Trophoblast cell (in vitro differentiated cells and primary cell): ENCODE data around the gene LAMA5.

Experiments
- DNase-seq, 2 donors: peaks; one replicate each; pipeline ENCODE4 v3.0.0-alpha.2; 2016
- H2AFZ ChIP-seq: 2 replicates; pipeline ENCODE4 v1.6.1; 2013; ENCODE audit warnings: low read length, moderate library complexity, mild to moderate bottlenecking; ENCODE audit not compliant: insufficient read depth, poor library complexity
- H2AK5ac ChIP-seq: 2 replicates; pipeline ENCODE4 v1.6.1; 2013; ENCODE audit warnings: mild to moderate bottlenecking, low read length
- H2BK120ac ChIP-seq: 2 replicates; pipeline ENCODE4 v1.6.1; 2013; ENCODE audit warnings: low read length, mild to moderate bottlenecking, moderate library complexity; ENCODE audit not compliant: insufficient read depth, poor library complexity
- H2BK12ac ChIP-seq: 2 replicates; pipeline ENCODE4 v1.6.1; 2013; ENCODE audit warnings: mild to moderate bottlenecking, low read length, moderate library complexity
- H2BK5ac ChIP-seq: 2 replicates; pipeline ENCODE4 v1.6.1; 2013; ENCODE audit warnings: low read length, low read depth, moderate library complexity, mild to moderate bottlenecking; ENCODE audit not compliant: poor library complexity
- H3K14ac ChIP-seq: 2 replicates; pipeline ENCODE4 v1.6.1; 2013; ENCODE audit warnings: mild to moderate bottlenecking, low read length
- H3K18ac ChIP-seq: 2 replicates; pipeline ENCODE4 v1.6.1; 2013; ENCODE audit warnings: mild to moderate bottlenecking, low read length
- H3K23ac ChIP-seq: 2 replicates; pipeline ENCODE4 v1.6.1; 2013; ENCODE audit warnings: low read length
- H3K27ac ChIP-seq: 2 replicates; pipeline ENCODE4 v1.5.1; 2013; ENCODE audit warnings: low read depth, mild to moderate bottlenecking, inconsistent platforms, low read length, moderate library complexity
- H3K27me3 ChIP-seq: 2 replicates; pipeline ENCODE4 v1.6.1; 2013; ENCODE audit warnings: inconsistent platforms, mild to moderate bottlenecking, low read length, moderate library complexity; ENCODE audit not compliant: insufficient read depth
- H3K36me3 ChIP-seq, 2 experiments: 1 replicate in 1 of 2; 2 replicates in 1 of 2; pipeline ENCODE4 v1.6.1; 2013; ENCODE audit warnings: low read length in 2 of 2, mild to moderate bottlenecking in 2 of 2, moderate library complexity in 1 of 2; ENCODE audit not compliant: insufficient read depth in 2 of 2, control insufficient read depth in 1 of 2
- H3K4ac ChIP-seq: 2 replicates; pipeline ENCODE4 v1.6.1; 2013; ENCODE audit warnings: low read depth, mild to moderate bottlenecking, low read length, moderate library complexity
- H3K4me1 ChIP-seq, 2 experiments: 1 replicate in 1 of 2; 2 replicates in 1 of 2; pipeline ENCODE4 v1.6.1; 2013; ENCODE audit warnings: low read length in 2 of 2, mild to moderate bottlenecking in 2 of 2, moderate library complexity in 1 of 2; ENCODE audit not compliant: insufficient read depth in 2 of 2, control insufficient read depth in 1 of 2
- H3K4me2 ChIP-seq: 2 replicates; pipeline ENCODE4 v1.6.1; 2013; ENCODE audit warnings: inconsistent platforms, mild to moderate bottlenecking, low read length, moderate library complexity
- H3K4me3 ChIP-seq: 2 replicates; pipeline ENCODE4 v1.5.1; 2013; ENCODE audit warnings: mild to moderate bottlenecking, low read depth, low read length, inconsistent platforms
- H3K79me1 ChIP-seq: one replicate; pipeline ENCODE4 v1.6.1; 2013; ENCODE audit warnings: low read length
- H3K79me2 ChIP-seq: 2 replicates; pipeline ENCODE4 v1.6.1; 2013; ENCODE audit warnings: low read length, mild to moderate bottlenecking; ENCODE audit not compliant: control insufficient read depth, insufficient read depth, poor library complexity
- H3K9ac ChIP-seq: 2 replicates; pipeline ENCODE4 v1.6.1; 2013; ENCODE audit warnings: mild to moderate bottlenecking, low read length
- H3K9me3 ChIP-seq: 2 replicates; pipeline ENCODE4 v1.6.1; 2013; ENCODE audit warnings: low read depth, mild to moderate bottlenecking, control low read depth, inconsistent platforms, low read length; ENCODE audit not compliant: insufficient read depth
- H4K12ac ChIP-seq: 2 replicates; pipeline ENCODE4 v1.6.1; 2013; ENCODE audit warnings: low read depth, mild to moderate bottlenecking, low read length, moderate library complexity
- H4K8ac ChIP-seq: 2 replicates; pipeline ENCODE4 v1.6.1; 2013; ENCODE audit warnings: low read depth, mild to moderate bottlenecking, low read length, moderate library complexity
- H4K91ac ChIP-seq: one replicate; pipeline ENCODE4 v1.6.1; 2013; ENCODE audit warnings: low read depth, mild to moderate bottlenecking, low read length, moderate library complexity
- WGBS: extraction: QIAGEN DNeasy Blood & Tissue Kit; methylation state at CpG from one replicate; pipeline ENCODE4 v1.1.7; 2013; ENCODE audit warnings: missing lambda C conversion rate; ENCODE audit not compliant: insufficient read length, insufficient coverage; ENCODE audit errors: extremely low coverage; 5-methylcytosine and 5-hydroxymethylcytosine counted together

The LAMA5 gene

GRCh38 chr20:62325172-62325905 lies 41.8 kb downstream of the LAMA5 start:
- Histone ChIP-seq H3K4me1 (no peaks in the 10 kb centered on the region), H2BK5ac (no peak overlapping the region), H3K4me2 (no peak overlapping the region), H3K9ac (no peak overlapping the region), H2BK12ac (no peak overlapping the region), H3K36me3 (peaks cover 90 to 93% of the 10 kb centered on the region in 2 experiments), H3K23ac (no peak overlapping the region), H4K12ac (no peak overlapping the region), H2AK5ac (no peak overlapping the region), H3K18ac (no peak overlapping the region), H4K8ac (no peak overlapping the region), H3K4ac (no peak overlapping the region), H3K27me3 (no peaks in the 10 kb centered on the region), H3K27ac (no peak overlapping the region), H3K79me2 (no peaks in the 10 kb centered on the region), H3K79me1 (no peaks in the 10 kb centered on the region), H2AFZ (no peak overlapping the region), H3K14ac (no peak overlapping the region), H3K9me3 (peaks cover 3% of the 10 kb centered on the region), H4K91ac (no peak overlapping the region), H2BK120ac (no peak overlapping the region), H3K4me3 (no peak overlapping the region)
- no CpG with 5 or more reads among the region's 14 CpGs for WGBS
- no peak for DNase-seq

GRCh38 chr20:62323980-62324906 lies 42.9 kb downstream of the LAMA5 start:
- Histone ChIP-seq H3K23ac (no peak overlapping the region), H3K4me3 (no peak overlapping the region), H4K8ac (no peak overlapping the region), H4K12ac (no peak overlapping the region), H3K4me1 (no peaks in the 10 kb centered on the region), H3K9me3 (peaks cover 3% of the 10 kb centered on the region), H2BK5ac (no peak overlapping the region), H3K4ac (no peak overlapping the region), H3K79me1 (no peaks in the 10 kb centered on the region), H2AK5ac (no peak overlapping the region), H3K18ac (no peak overlapping the region), H2AFZ (no peak overlapping the region), H2BK120ac (no peak overlapping the region), H3K79me2 (no peaks in the 10 kb centered on the region), H3K9ac (no peak overlapping the region), H2BK12ac (no peak overlapping the region), H3K27ac (no peak overlapping the region), H3K36me3 (peaks cover 86 to 89% of the 10 kb centered on the region in 2 experiments), H3K27me3 (no peaks in the 10 kb centered on the region), H3K4me2 (no peak overlapping the region), H4K91ac (no peak overlapping the region), H3K14ac (no peak overlapping the region)
- no peak for DNase-seq
- WGBS = no CpG with 5 or more reads among the region's 25 CpGs

GRCh38 chr20:62323146-62323979 lies 43.7 kb downstream of the LAMA5 start:
- Histone ChIP-seq H2BK120ac (no peak overlapping the region), H3K27me3 (no peaks in the 10 kb centered on the region), H4K12ac (no peak overlapping the region), H3K14ac (no peak overlapping the region), H3K79me2 (no peaks in the 10 kb centered on the region), H3K4me1 (no peaks in the 10 kb centered on the region), H3K4me3 (no peak overlapping the region), H3K9me3 (peaks cover 3% of the 10 kb centered on the region), H3K23ac (no peak overlapping the region), H4K8ac (no peak overlapping the region), H2AK5ac (no peak overlapping the region), H4K91ac (no peak overlapping the region), H3K4me2 (no peak overlapping the region), H2BK12ac (no peak overlapping the region), H3K36me3 (peaks cover 86 to 89% of the 10 kb centered on the region in 2 experiments), H3K18ac (no peak overlapping the region), H3K27ac (no peak overlapping the region), H2BK5ac (no peak overlapping the region), H3K9ac (no peak overlapping the region), H3K4ac (no peak overlapping the region), H3K79me1 (no peaks in the 10 kb centered on the region), H2AFZ (no peak overlapping the region)
- no peak for DNase-seq
- no CpG with 5 or more reads among the region's 52 CpGs for whole genome bisulfite sequencing

GRCh38 chr20:62322492-62323041 lies 44.5 kb downstream of the LAMA5 start:
- Histone ChIP-seq H3K4me2 (no peak overlapping the region), H3K23ac (no peak overlapping the region), H2BK120ac (no peak overlapping the region), H3K27me3 (no peaks in the 10 kb centered on the region), H4K12ac (no peak overlapping the region), H3K18ac (no peak overlapping the region), H4K91ac (no peak overlapping the region), H3K4me3 (no peak overlapping the region), H3K79me2 (no peaks in the 10 kb centered on the region), H3K4ac (no peak overlapping the region), H2AK5ac (no peak overlapping the region), H3K4me1 (no peaks in the 10 kb centered on the region), H3K36me3 (peaks cover 79 to 83% of the 10 kb centered on the region in 2 experiments), H2BK12ac (no peak overlapping the region), H3K9ac (no peak overlapping the region), H2BK5ac (no peak overlapping the region), H3K79me1 (no peaks in the 10 kb centered on the region), H3K9me3 (peaks cover 4% of the 10 kb centered on the region), H2AFZ (no peak overlapping the region), H3K27ac (no peak overlapping the region), H4K8ac (no peak overlapping the region), H3K14ac (no peak overlapping the region)
- WGBS = no CpG with 5 or more reads among the region's 16 CpGs
- DNase-seq = no peak
